ENCODE data around the gene ZNF280C.

The ZNF280C gene

GRCh38 chrX:130163398-130163797 is 105.3 kb downstream of the ZNF280C start:
- DNase-seq (ENCODE audit: low spot score in 2 of 2) (no peak), ATAC-seq (ENCODE audit: low read depth) (no peak)
- H3K9me3 Mint-ChIP-seq = no peaks in the 10 kb centered on the region
- no peak overlapping the region for H3K4me3 Mint-ChIP-seq
- peaks cover 4% of the 10 kb centered on the region for H3K4me1 Mint-ChIP-seq
- H3K36me3 Mint-ChIP-seq = no peaks in the 10 kb centered on the region
- H3K27ac Mint-ChIP-seq = no peak overlapping the region
- no peaks in the 10 kb centered on the region for H3K27me3 Mint-ChIP-seq

- DNase-seq (ENCODE audit: low spot score in 2 of 2) (no peak), ATAC-seq (ENCODE audit: low read depth) (no peak)
- Mint-ChIP-seq H3K27me3 (no peaks in the 10 kb centered on the region), H3K36me3 (no peaks in the 10 kb centered on the region), H3K27ac (no peak overlapping the region), H3K4me3 (no peak overlapping the region), H3K9me3 (no peaks in the 10 kb centered on the region), H3K4me1 (peaks cover 4% of the 10 kb centered on the region)
These were observed 106.5 kb downstream of the ZNF280C start for GRCh38 chrX:130162094-130162735.

- H3K36me3 Mint-ChIP-seq = no peaks in the 10 kb centered on the region
- no peak for ATAC-seq (ENCODE audit: low read depth)
- no peaks in the 10 kb centered on the region for H3K27me3 Mint-ChIP-seq
- no peak overlapping the region for H3K27ac Mint-ChIP-seq
- H3K9me3 Mint-ChIP-seq = no peaks in the 10 kb centered on the region
- no peak for DNase-seq (ENCODE audit: low spot score in 2 of 2)
- no peaks in the 10 kb centered on the region for H3K4me1 Mint-ChIP-seq
- no peak overlapping the region for H3K4me3 Mint-ChIP-seq
These were observed 108.9 kb downstream of the ZNF280C start for GRCh38 chrX:130159776-130160175.

DNA sequence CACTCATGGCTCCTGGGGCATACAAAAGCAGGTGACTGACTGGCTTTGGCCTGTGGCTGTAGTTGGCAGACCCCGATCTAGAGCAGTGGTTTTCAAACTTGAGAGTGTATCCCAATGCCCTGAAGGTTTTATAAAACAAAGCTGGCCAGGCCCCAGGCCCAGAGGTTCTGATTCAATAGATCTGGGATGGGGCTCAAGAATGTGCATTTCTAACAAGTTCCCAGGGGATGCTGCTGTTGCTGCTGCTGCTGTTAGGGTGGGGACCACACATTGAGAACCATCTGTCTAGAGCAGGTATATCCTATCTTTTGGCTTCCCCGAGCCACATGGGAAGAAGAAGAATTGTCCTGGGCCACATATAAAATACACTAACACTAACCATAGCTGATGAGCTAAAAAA is 110.4 kb downstream of the ZNF280C start:
- Mint-ChIP-seq H3K36me3 (no peaks in the 10 kb centered on the region), H3K27ac (no peak overlapping the region), H3K9me3 (no peaks in the 10 kb centered on the region), H3K27me3 (no peaks in the 10 kb centered on the region), H3K4me1 (no peaks in the 10 kb centered on the region), H3K4me3 (no peak overlapping the region)
- ATAC-seq (ENCODE audit: low read depth) (no peak), DNase-seq (ENCODE audit: low spot score in 2 of 2) (no peak)

DNA sequence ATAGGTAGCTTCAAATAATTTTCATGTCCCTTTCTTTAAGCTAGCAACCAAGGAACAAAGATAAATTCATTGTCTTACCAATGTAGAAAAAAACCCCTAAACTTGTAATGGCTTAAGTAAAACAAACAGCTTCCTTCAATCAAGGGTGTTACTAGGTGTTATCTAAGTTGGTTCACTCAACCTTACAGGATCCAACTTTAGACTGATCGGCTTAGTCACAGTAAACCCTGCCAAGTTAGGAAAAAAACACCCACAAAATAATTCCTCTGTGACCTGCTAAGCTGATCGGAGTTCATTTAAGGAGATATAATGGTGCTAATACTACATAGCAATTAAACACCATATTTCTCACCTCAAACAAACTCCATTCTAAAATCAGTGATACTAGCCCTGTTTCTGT is 113.1 kb downstream of the ZNF280C start:
- no peak overlapping the region for H3K4me3 Mint-ChIP-seq
- H3K27ac Mint-ChIP-seq = no peak overlapping the region
- no peaks in the 10 kb centered on the region for H3K27me3 Mint-ChIP-seq
- no peaks in the 10 kb centered on the region for H3K4me1 Mint-ChIP-seq
- ATAC-seq (ENCODE audit: low read depth) (no peak), DNase-seq (ENCODE audit: low spot score in 2 of 2) (no peak)
- no peaks in the 10 kb centered on the region for H3K9me3 Mint-ChIP-seq
- no peaks in the 10 kb centered on the region for H3K36me3 Mint-ChIP-seq

Measured in memory B cell (primary cell).